HG02678 (cell line): ENCODE results near the gene CD59.
A peak's percentile ranks its signal among the peaks of the same experiment; 100 is the strongest.
"Not testable (repeated sequence)": the region's sequence is repeated elsewhere in the genome, so short reads cannot be mapped to it uniquely, and the experiment has no call there.

Source experiments
- ATAC-seq: cut with Tn5 transposase; IDR thresholded peaks from one replicate; pipeline ENCODE4 v1.9.1; 2021; ENCODE audit warnings: mild to moderate bottlenecking, moderate library complexity; ENCODE audit not compliant: unreplicated experiment

Gene CD59

DNA sequence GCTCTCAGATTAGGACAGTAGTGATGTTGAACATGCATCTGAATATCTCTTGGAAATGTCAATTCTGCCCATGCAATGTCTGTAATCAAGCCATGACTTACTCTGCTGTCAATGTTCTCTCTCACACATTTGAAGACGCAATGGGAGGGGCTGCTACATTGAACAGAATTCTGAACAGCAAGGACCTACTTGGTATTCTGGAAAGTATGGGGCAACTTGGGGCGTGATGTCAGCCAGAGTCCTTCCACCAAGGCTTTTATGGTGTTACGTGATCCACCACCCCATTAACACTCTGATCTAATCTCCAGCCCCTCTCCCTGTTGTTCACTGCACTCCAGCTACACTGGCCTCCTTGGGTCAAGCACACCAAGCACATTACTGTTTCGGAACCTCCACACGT lies 7.1 kb upstream of the CD59 start:
- no peak for ATAC-seq

DNA sequence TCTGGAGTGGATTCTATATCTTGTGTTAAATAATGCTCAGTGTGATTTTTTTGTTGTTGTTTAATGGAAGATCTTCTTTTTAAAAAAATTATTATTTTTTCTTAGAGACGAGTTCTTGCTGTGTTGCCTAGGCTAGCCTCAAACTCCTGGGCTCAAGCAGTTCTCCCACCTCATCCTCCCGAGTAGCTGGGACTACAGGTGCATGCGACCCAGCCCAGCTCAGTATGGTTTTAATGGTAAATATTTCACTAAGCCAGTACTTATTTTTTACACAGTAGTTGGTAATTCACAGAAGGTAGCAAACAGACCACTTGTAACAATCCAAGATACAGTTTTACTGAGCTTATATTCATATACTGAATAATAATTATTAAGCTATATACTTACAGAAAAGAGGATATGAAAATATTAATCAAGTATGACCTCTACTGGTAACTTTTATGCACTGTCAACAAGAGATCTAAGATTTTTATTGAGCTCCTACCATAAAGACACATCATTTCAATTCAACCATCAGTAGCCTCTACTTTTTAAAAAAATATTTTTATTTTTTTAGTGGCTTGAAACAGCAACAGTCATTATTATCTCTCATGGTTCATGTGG lies 6.1 kb upstream of the CD59 start:
- ATAC-seq = no peak

DNA sequence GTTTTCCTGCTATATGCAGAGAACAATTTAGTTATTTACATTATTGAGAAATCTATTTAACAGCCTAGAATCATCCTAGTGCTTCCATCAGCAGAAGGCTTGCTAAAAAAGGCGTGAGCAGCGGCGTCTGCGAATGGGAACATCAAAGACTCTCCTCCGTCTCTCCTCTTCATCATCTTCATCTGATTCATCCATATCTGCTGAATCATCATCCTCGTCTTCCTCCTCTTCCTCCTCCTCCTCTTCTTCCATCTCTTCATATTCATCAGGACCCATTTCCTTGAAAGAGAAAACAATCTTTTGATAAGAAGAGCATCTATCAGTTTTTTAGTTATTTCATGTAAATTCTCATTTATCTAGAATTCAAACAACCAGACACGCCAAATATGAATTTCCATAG lies 5.6 kb upstream of the CD59 start:
- ATAC-seq = no peak

DNA sequence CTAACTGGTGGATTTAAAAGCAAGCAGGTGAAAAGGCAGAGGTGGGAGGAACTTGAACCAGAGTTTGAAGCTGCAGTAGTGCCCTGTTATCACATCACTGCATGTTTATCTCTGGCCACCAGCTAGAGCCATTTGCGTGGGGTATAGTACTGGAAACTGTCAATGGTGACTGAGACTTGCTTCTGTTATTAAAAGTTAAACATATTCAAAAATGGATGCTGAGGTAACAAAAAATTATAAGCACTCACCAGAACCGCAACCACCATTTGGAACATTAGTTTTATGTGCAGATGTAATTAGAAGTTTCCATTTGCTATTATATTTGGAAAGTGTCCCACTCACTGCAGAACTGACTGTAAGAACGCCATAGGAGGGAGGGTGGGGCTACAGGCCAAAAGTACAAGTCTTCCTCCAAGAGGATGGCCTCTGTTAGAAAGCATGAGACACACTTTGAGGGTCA lies 1.2 kb upstream of the CD59 start:
- ATAC-seq = no peak

- peak; percentile 66 for ATAC-seq
These were observed 714 bp downstream of the CD59 start for GRCh38 chr11:33735271-33736147.

GRCh38 chr11:33734441-33735270 lies 1.6 kb downstream of the CD59 start:
- ATAC-seq = no peak

DNA sequence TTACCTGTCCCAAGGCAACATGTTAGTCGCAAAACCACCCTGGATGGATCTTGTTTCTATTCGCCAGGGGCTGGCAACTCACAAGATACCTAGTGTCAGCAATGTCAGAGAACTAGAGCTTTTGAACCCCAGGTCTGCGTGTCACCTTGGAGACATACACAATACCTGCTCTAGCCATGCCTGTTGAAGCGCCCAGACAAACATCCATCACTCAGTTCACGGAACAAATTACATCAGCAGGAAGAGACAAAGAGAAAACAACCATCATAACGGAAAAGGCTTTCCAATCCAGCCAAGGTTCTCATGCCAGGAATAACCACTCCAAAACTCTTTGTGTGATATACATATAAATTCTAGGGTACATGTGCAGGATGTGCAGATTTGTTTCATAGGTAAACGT lies 2.2 kb downstream of the CD59 start:
- no peak for ATAC-seq

GRCh38 chr11:33731723-33732531 lies 4.3 kb downstream of the CD59 start:
- no peak for ATAC-seq

DNA sequence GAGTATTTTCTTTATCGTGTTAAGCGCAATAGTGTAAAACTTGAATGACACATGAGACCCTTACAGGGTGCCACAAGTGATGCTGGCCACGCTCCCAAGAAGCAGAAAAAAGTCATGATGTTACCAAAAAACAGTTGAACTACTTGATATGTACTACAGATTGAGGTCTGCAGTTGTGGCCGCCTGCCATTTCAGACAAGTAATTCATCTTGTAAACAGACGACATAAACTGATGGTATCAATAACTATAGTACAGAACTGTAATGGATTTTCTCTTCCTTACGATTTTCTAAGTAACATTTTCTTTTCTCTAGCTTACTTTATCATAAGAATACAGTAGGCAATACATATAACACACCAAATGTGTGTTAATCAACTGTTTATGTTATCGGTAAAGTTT lies 5.5 kb downstream of the CD59 start:
- ATAC-seq = no peak

DNA sequence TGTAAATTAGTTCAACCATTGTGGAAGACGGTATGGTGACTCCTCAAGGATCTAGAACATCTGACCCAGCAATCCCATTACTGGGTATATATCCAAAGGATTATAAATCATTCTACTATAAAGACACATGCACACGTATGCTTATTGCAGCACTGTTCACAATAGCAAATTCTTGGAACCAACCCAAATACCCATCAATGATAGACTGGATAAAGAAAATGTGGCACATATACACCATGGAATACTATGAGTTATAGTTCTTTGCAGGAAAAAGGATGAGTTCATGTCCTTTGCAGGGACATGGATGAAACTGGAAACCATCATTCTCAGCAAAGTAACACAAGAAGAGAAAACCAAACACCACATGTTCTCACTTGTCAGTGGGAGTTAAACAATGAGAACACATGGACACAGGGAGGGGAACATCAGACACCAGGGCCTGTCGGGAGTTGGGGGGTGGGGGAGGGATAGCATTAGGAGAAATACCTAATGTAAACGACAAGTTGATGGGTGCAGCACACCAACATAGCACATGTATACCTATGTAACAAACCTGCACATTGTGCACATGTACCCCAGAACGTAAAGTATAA lies 7.1 kb downstream of the CD59 start:
- not testable (repeated sequence) for ATAC-seq

- not testable (repeated sequence) for ATAC-seq
These were observed 8.7 kb downstream of the CD59 start for GRCh38 chr11:33727539-33727938.

DNA sequence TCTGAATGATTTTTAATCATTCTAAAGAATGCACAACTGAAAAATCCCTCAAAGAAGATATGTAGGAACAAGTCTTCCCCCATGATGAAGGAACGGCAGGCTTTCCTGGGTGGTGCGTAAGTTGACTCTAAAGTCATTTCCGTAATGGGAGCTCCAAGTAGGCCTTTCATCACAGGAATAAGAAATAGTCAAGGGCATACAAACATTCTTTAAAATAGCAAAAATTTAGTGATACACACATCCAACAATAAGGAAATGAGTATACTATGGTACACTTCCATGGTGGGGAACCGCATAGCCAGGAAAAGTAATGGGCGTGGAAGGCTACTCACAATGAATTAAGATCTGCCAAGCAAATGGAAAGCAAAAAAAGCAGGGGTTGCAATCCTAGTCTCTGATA lies 10.7 kb downstream of the CD59 start:
- no peak for ATAC-seq

DNA sequence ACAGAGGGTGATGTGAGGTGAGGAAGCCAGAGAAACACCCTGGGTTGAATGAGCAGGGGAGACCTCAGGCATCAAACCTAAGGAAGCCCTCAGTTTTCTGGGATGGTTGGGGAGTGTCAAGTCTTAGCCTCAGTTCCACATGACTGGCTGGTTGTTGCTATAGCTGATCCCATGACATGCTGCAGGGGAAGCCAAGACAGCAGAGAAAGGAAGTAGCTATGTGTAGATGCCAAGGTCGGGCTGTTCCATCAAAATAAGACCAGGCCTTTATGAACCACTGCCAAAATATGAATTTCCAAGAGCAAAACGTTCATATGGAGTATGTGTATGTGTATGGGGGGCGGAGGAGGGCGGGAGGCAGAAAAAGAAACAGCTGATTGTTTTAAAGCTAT lies 11.6 kb downstream of the CD59 start:
- ATAC-seq = no peak

GRCh38 chr11:33723238-33723881 lies 12.9 kb downstream of the CD59 start:
- no peak for ATAC-seq

GRCh38 chr11:33722590-33723234 lies 13.5 kb downstream of the CD59 start:
- ATAC-seq = peak; percentile 77

DNA sequence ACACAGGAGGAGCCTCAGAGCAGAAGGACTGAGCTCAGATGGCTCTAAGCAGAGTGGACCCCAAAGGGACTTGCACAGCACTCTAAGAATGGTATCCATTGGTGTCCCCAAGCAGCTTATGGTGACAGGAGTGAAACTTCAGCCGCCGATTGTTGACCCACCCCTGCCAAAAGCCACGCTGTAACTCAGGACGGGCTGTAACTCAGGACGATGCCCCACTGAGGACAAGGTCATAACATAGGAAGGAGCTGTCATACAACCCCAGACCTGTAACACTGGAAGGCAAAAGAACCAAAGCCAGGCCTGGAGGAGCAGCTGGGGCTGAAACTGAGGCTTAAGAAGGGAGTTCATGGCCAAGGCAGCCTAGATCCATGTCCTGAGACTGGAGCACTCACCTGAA lies 14.2 kb downstream of the CD59 start:
- no peak for ATAC-seq

DNA sequence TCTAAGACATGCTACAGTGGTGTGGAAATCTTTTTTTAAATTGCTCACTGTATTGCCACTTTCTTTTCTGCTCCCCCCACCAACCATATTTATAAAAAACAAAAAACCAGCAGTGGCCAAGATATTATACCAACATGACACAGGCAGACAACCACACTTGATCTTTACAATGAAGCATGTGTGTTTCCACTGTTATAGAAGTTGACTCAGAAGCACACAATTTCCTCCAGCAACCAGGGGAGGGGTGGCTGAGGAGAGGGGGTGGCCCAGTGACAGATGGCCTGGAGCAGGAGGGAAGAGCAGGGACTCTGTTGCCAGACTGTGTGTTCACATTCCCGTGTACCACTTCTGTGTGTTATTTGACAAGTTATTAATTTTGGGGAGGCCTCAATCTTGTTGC lies 14.8 kb downstream of the CD59 start:
- no peak for ATAC-seq

- ATAC-seq = no peak
These were observed 16.6 kb downstream of the CD59 start for GRCh38 chr11:33719587-33719986.

- no peak for ATAC-seq
These were observed 17.8 kb downstream of the CD59 start for GRCh38 chr11:33718440-33718839.
